GM12891 (cell line): ENCODE data around the gene PDZK1IP1.
"Not testable (repeated sequence)": the region's sequence is repeated elsewhere in the genome, so short reads cannot be mapped to it uniquely, and the experiment has no call there.

ENCODE experiments used
- PAX5 ChIP-seq: IDR thresholded peaks from 2 replicates; pipeline ENCODE4 v1.6.1; 2011; ENCODE audit warnings: low read length, moderate library complexity, mild to moderate bottlenecking; ENCODE audit not compliant: insufficient read depth, severe bottlenecking
- POLR2A ChIP-seq: IDR thresholded peaks from 2 replicates; pipeline ENCODE4 v1.6.1; 2011; ENCODE audit warnings: low read depth, low read length, control low read depth
- POLR2AphosphoS5 ChIP-seq: IDR thresholded peaks from 2 replicates; pipeline ENCODE4 v1.6.1; 2011; ENCODE audit warnings: low read depth, low read length, control low read depth
- POU2F2 ChIP-seq: IDR thresholded peaks from 2 replicates; pipeline ENCODE4 v1.6.1; 2011; ENCODE audit warnings: low read depth, mild to moderate bottlenecking, control low read depth, low read length, moderate library complexity
- SPI1 ChIP-seq: IDR thresholded peaks from 2 replicates; pipeline ENCODE4 v1.6.1; 2011; ENCODE audit warnings: low read depth, low read length, control low read depth
- TAF1 ChIP-seq: IDR thresholded peaks from 2 replicates; pipeline ENCODE4 v1.6.1; 2011; ENCODE audit warnings: low read depth, low read length, control low read depth

DNA sequence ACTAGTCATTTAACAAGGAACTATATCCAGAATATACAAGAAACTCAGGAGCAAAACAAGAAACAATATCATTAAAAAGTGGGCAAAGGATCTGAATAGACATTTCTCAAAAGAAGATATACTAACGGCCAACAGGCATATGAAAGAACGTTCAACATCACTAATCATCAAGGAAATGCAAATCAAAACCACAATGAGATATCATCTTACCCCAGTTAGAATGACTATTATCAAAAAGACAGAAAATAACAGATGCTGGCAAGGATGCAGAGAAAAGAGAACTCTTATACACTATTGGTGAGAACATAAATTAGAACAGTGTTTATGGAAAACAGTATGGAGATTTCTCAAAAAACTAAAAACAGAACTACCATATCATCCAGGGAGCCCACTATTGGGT lies 13.7 kb upstream of the PDZK1IP1 start:
- not testable (repeated sequence) for TF ChIP-seq POLR2AphosphoS5, POLR2A, PAX5, TAF1, SPI1, POU2F2
